HCT116 (cell line): ENCODE results near the gene HHAT. TPM values are rescaled to one million over a fixed set of nuclear protein-coding genes. Genes with fewer than 3 reads are reported as not detected.

ENCODE experiments used
- ATAC-seq: fragments of 200-7000 bp; cut with Tn5 transposase; 2 replicates; pipeline ENCODE4 v1.9.1; 2020; ENCODE audit warnings: mild to moderate bottlenecking, moderate library complexity
- BruUV-seq: library from RNA; stranded (reverse); fragments of 400-500 nt; replicated peaks from 2 replicates; lab custom pipeline; 2021; lab: Mats Ljungman, UMichigan
- CTCF ChIA-PET: fragments of 300-600 bp; sonication (Branson Sonifier 250); formaldehyde crosslinking; loops from one replicate; lab custom pipeline; 2021; ENCODE audit warnings: antibody characterized with exemption; lab: Charles Lee
- POLR2A ChIA-PET: fragments of 300-600, 350-600 bp; sonication (Branson Sonifier 250); formaldehyde crosslinking; loops from one replicate; lab custom pipeline; 2021; ENCODE audit warnings: antibody characterized with exemption; lab: Charles Lee
- RAD21 ChIA-PET, 2 experiments: fragments of 300-600 bp; sonication (Branson Sonifier 250); formaldehyde crosslinking; loops; one replicate each; lab custom pipeline; 2023; ENCODE audit warnings: low total read pairs in 2 of 2; ENCODE audit not compliant: uncharacterized antibody in 2 of 2, unreplicated experiment in 2 of 2, low non-redundant PET in 1 of 2; lab: Charles Lee
- DNase-seq: peaks from one replicate; pipeline ENCODE4 v3.0.0-alpha.2; 2010; ENCODE audit warnings: low read depth, low spot score
- H2AFZ ChIP-seq: fragments of 200-600 bp; shearing (Covaris generic), sonication (generic); 2 replicates; pipeline ENCODE4 v1.6.1; 2017; ENCODE audit warnings: low read depth, mixed run types, mixed read lengths, antibody characterized with exemption, low read length; ENCODE audit not compliant: poor library complexity, severe bottlenecking
- H3K27ac ChIP-seq: 2 replicates; pipeline ENCODE4 v1.5.1; 2012; ENCODE audit warnings: low read depth, low read length
- H3K27me3 ChIP-seq: fragments of 200-600 bp; sonication (generic); 2 replicates; pipeline ENCODE4 v1.6.1; 2016; ENCODE audit warnings: mixed run types, low read length, mixed read lengths; ENCODE audit not compliant: insufficient read depth
- H3K36me3 ChIP-seq, 2 experiments: fragments of 200-500 bp in 1 of 2; fragments of 200-600 bp in 1 of 2; sonication (Bioruptor generic) in 1 of 2; sonication (generic) in 1 of 2; 2 replicates each; pipeline versions ENCODE4 v1.5.1 to v1.6.1; 2014 to 2016; ENCODE audit warnings: low read length in 2 of 2, inconsistent platforms in 1 of 2, mixed read lengths in 1 of 2, mixed run types in 1 of 2; ENCODE audit not compliant: insufficient read depth in 2 of 2, control insufficient read depth in 1 of 2
- H3K4me1 ChIP-seq, 2 experiments: fragments of 200-600 bp in 1 of 2; sonication (generic) in 1 of 2; 2 replicates each; pipeline versions ENCODE4 v1.5.1 to v1.6.1; 2012 to 2017; ENCODE audit warnings: low read length in 2 of 2, inconsistent platforms in 1 of 2, mild to moderate bottlenecking in 1 of 2, mixed read lengths in 1 of 2, mixed run types in 1 of 2, moderate library complexity in 1 of 2; ENCODE audit not compliant: insufficient read depth in 2 of 2, control insufficient read depth in 1 of 2
- H3K4me2 ChIP-seq: fragments of 200-600 bp; sonication (generic); 2 replicates; pipeline ENCODE4 v1.6.1; 2017; ENCODE audit warnings: mixed run types, low read length, mixed read lengths
- H3K4me3 ChIP-seq, 2 experiments: fragments of 200-600 bp in 1 of 2; sonication (generic) in 1 of 2; replicated peaks in 1 of 2; 2 replicates each; pipeline ENCODE4 v1.5.1; 2011 to 2016; ENCODE audit warnings: low read length in 2 of 2, control low read depth in 1 of 2, low read depth in 1 of 2, mild to moderate bottlenecking in 1 of 2, mixed read lengths in 1 of 2, mixed run types in 1 of 2
- H3K79me2 ChIP-seq: fragments of 200-600 bp; sonication (generic); 2 replicates; pipeline ENCODE4 v1.6.1; 2017; ENCODE audit warnings: mild to moderate bottlenecking, mixed run types, low read length, moderate library complexity, mixed read lengths; ENCODE audit not compliant: insufficient read depth
- H3K9ac ChIP-seq: fragments of 200-600 bp; sonication (generic); 2 replicates; pipeline ENCODE4 v1.6.1; 2016; ENCODE audit warnings: low read length, mixed read lengths
- H3K9me2 ChIP-seq: fragments of 200-600 bp; sonication (generic), shearing (Covaris generic); 2 replicates; pipeline ENCODE4 v1.6.1; 2017; ENCODE audit warnings: mixed run types, mild to moderate bottlenecking, moderate library complexity; ENCODE audit not compliant: insufficient read depth
- H3K9me3 ChIP-seq, 2 experiments: fragments of 200-500 bp in 1 of 2; fragments of 200-600 bp in 1 of 2; sonication (Bioruptor generic) in 1 of 2; sonication (generic) in 1 of 2; 2 replicates each; pipeline ENCODE4 v1.6.1; 2014 to 2017; ENCODE audit warnings: low read length in 2 of 2, mixed read lengths in 2 of 2, inconsistent platforms in 1 of 2, low read depth in 1 of 2, mild to moderate bottlenecking in 1 of 2, mixed run types in 1 of 2, moderate library complexity in 1 of 2; ENCODE audit not compliant: control insufficient read depth in 1 of 2, insufficient read depth in 1 of 2
- H4K20me1 ChIP-seq: fragments of 200-600 bp; sonication (generic), shearing (Covaris generic); 2 replicates; pipeline ENCODE4 v1.6.1; 2017; ENCODE audit warnings: mixed run types, mild to moderate bottlenecking, moderate library complexity; ENCODE audit not compliant: insufficient read depth
- CEBPB ChIP-seq: IDR thresholded peaks from 2 replicates; pipeline ENCODE4 v1.6.1; 2012; ENCODE audit warnings: low read depth
- EGR1 ChIP-seq: IDR thresholded peaks from 2 replicates; pipeline ENCODE4 v1.6.1; 2012; ENCODE audit warnings: low read depth
- JUND ChIP-seq: IDR thresholded peaks from 2 replicates; pipeline ENCODE4 v1.6.1; 2012
- RAD21 ChIP-seq: IDR thresholded peaks from 2 replicates; pipeline ENCODE4 v1.6.1; 2012; ENCODE audit warnings: low read depth, mild to moderate bottlenecking
- REST ChIP-seq: IDR thresholded peaks from 2 replicates; pipeline ENCODE4 v1.6.1; 2012; ENCODE audit warnings: low read depth
- SP1 ChIP-seq: IDR thresholded peaks from 2 replicates; pipeline ENCODE4 v1.6.1; 2012; ENCODE audit warnings: low read depth
- TCF7L2 ChIP-seq: IDR thresholded peaks from 2 replicates; pipeline ENCODE4 v1.7.0; 2011; ENCODE audit warnings: borderline replicate concordance, inconsistent platforms; ENCODE audit not compliant: insufficient read depth, insufficient read length; ENCODE audit errors: extremely low read depth
- YY1 ChIP-seq: IDR thresholded peaks from 2 replicates; pipeline ENCODE4 v1.6.1; 2011; ENCODE audit warnings: low read length, low read depth, moderate library complexity, mild to moderate bottlenecking; ENCODE audit not compliant: insufficient replicate concordance; ENCODE audit errors: extremely low read depth
- ZNF274 ChIP-seq: fragments of 200-500 bp; sonication (Bioruptor generic); IDR thresholded peaks from 2 replicates; pipeline ENCODE4 v1.6.1; 2014; ENCODE audit warnings: mild to moderate bottlenecking, low read depth, low read length, inconsistent platforms
- intact Hi-C: fragments of 100-400 bp; cut with micrococcal nuclease; formaldehyde crosslinking; loops from 2 replicates; pipeline ENCODE4 v1.10.0; 2022
- total RNA-seq: library from RNA; stranded (reverse); gene quantifications from one replicate; pipeline ENCODE4 v1.2.1, GENCODE V29; 2021; ENCODE audit not compliant: unreplicated experiment

HHAT gene
- total RNA-seq, 1 experiment from 2014 or later: 2.7 TPM

GRCh38 chr1:210536254-210536961 is 207.7 kb downstream of the HHAT start:
- Histone ChIP-seq H4K20me1 (no peaks in the 10 kb centered on the region), H3K4me3 (no peak overlapping the region), H3K4me2 (no peak overlapping the region), H2AFZ (no peak overlapping the region), H3K27ac (no peak overlapping the region), H3K9me3 (no peaks in the 10 kb centered on the region), H3K9me2 (no peaks in the 10 kb centered on the region), H3K27me3 (peaks cover 34% of the 10 kb centered on the region), H3K36me3 (no peaks in the 10 kb centered on the region), H3K79me2 (no peaks in the 10 kb centered on the region), H3K9ac (no peak overlapping the region), H3K4me1 (no peaks in the 10 kb centered on the region)
- POLR2A ChIA-PET: no interaction called here
- BruUV-seq: no TSS peak
- DNase-seq: no peak
- no peak for TF ChIP-seq SP1
- TF ChIP-seq JUND: no peak
- TF ChIP-seq RAD21: no peak
- TF ChIP-seq YY1: no peak
- TF ChIP-seq EGR1: no peak
- no peak for ATAC-seq
- intact Hi-C loops: no loop called here
- RAD21 ChIA-PET: no interaction called here
- CTCF ChIA-PET: no interaction called here

GRCh38 chr1:210540288-210540687 is 211.6 kb downstream of the HHAT start:
- intact Hi-C loops: no loop called here
- DNase-seq (no peak), ATAC-seq (no peak)
- Histone ChIP-seq H3K4me2 (no peak overlapping the region), H3K79me2 (no peaks in the 10 kb centered on the region), H3K9me2 (no peaks in the 10 kb centered on the region), H3K27me3 (peaks cover 27% of the 10 kb centered on the region), H3K4me1 (no peaks in the 10 kb centered on the region), H2AFZ (no peak overlapping the region), H3K4me3 (no peak overlapping the region), H3K9ac (no peak overlapping the region), H3K27ac (no peak overlapping the region)
- RAD21 ChIA-PET: no interaction called here
- BruUV-seq: no TSS peak
- TF ChIP-seq REST (no peak), ZNF274 (no peak), CEBPB (no peak), TCF7L2 (no peak)
- TF ChIP-seq, all 23 proteins: peak for 0
- CTCF ChIA-PET: no interaction called here
- no peaks in the 10 kb centered on the region for H4K20me1 ChIP-seq
- POLR2A ChIA-PET: no interaction called here
- H3K9me3 ChIP-seq: no peaks in the 10 kb centered on the region
- H3K36me3 ChIP-seq: no peaks in the 10 kb centered on the region
